ENCODE measurements around the gene CTRB2. TPM values are rescaled to one million over a fixed set of nuclear protein-coding genes. Genes with fewer than 3 reads are reported as not detected.

CTRB2 gene
- total and polyA plus RNA-seq, 2 of the 8 experiments (the other 6 are each of a cell fraction or from before 2014, with no cell fraction given), result not detected

GRCh38 chr16:75252946-75253911 is 46.3 kb upstream of the CTRB2 start (continued):
- no peak for TF ChIP-seq CHD7 (IDR thresholded peaks at IDR 0.05; ENCODE audit: insufficient replicate concordance, low read length)
